A549 treated with RU486 at 1 μM for 4 hours (cell line): ENCODE measurements around the gene PLEK. TPM values are rescaled to one million over a fixed set of nuclear protein-coding genes. Genes with fewer than 3 reads are reported as not detected.

Experiments
- total RNA-seq: library from RNA; stranded (reverse); fragments of 200-300 nt; extraction: Qiagen RNA extraction; gene quantifications from 5 replicates; pipeline ENCODE4 v1.2.3, GENCODE V29; 2022; ENCODE audit warnings: low read depth

PLEK gene, protein sequence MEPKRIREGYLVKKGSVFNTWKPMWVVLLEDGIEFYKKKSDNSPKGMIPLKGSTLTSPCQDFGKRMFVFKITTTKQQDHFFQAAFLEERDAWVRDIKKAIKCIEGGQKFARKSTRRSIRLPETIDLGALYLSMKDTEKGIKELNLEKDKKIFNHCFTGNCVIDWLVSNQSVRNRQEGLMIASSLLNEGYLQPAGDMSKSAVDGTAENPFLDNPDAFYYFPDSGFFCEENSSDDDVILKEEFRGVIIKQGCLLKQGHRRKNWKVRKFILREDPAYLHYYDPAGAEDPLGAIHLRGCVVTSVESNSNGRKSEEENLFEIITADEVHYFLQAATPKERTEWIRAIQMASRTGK
- not detected in 5 replicates for total RNA-seq

GRCh38 chr2:68365087-68365486 is at the start of gene PLEK:
Gene PLEK, plus strand, starts transcription at chr2:68365282. Its CDS starts 70 bp downstream, at chr2:68365352.

GRCh38 chr2:68319398-68320117 is 45.5 kb upstream of the PLEK start, which contains the start of gene CNRIP1:
Gene CNRIP1, minus strand, starts transcription at chr2:68319949. Its CDS starts 549 bp downstream, at chr2:68319400.

Other genes starting within 250 kb of the PLEK start
- gene PNO1, start 207.4 kb upstream of the PLEK start, total RNA-seq: 55.1 to 61.7 TPM (median 56.8 TPM) in 5 replicates
- gene PPP3R1, start 112.8 kb upstream of the PLEK start, total RNA-seq: 48.6 to 89.7 TPM (median 62.5 TPM) in 5 replicates
- 2.2 to 3.2 TPM (median 2.4 TPM) in 5 replicates for gene CNRIP1, start 45.3 kb upstream of the PLEK start, total RNA-seq
- 0.45 to 0.56 TPM (median 0.49 TPM) in 5 replicates for gene FBXO48, start 102.0 kb downstream of the PLEK start, total RNA-seq
- gene APLF, start 102.3 kb downstream of the PLEK start, total RNA-seq: 0.50 to 0.89 TPM (median 0.59 TPM) in 5 replicates